ENCODE data around the gene B2M. TPM values are rescaled to one million over a fixed set of nuclear protein-coding genes. Genes with fewer than 3 reads are reported as not detected.

The B2M gene
- polyA plus RNA-seq, 1 donor = 799 TPM

GRCh38 chr15:44765036-44765435, 53.7 kb downstream of the B2M start:
- no peak for DNase-seq

Other genes with a start within 250 kb of the B2M start
- gene EIF3J, start 174.4 kb upstream of the B2M start, polyA plus RNA-seq (ENCODE audit: insufficient read length) = 132 TPM
- gene SPG11, start 47.9 kb upstream of the B2M start, polyA plus RNA-seq (ENCODE audit: insufficient read length) = 102 TPM
- 1.4 TPM for gene PATL2, start 194 bp upstream of the B2M start, polyA plus RNA-seq (ENCODE audit: insufficient read length)
- gene TRIM69, start 25.0 kb downstream of the B2M start, polyA plus RNA-seq (ENCODE audit: insufficient read length) = 24.6 TPM
- gene TERB2, start 245.2 kb downstream of the B2M start, polyA plus RNA-seq (ENCODE audit: insufficient read length) = not detected

Data from left kidney (tissue), 2 donors.